Esophagus squamous epithelium (tissue), 4 donors: ENCODE measurements around the gene ERLEC1.

Experiments
- CTCF ChIP-seq, 6 experiments: fragments of 450-650 bp in 4 of 6; fragments of 200-600 bp in 2 of 6; sonication (generic) in 2 of 6; IDR thresholded peaks; one replicate each; pipeline ENCODE4 v1.5.1; 2016 to 2019; ENCODE audit warnings: antibody characterized with exemption in 6 of 6, mild to moderate bottlenecking in 4 of 6, moderate library complexity in 4 of 6
- POLR2A ChIP-seq, 4 donors: fragments of 450-650 bp; IDR thresholded peaks; one replicate each; pipeline ENCODE4 v1.6.1; 2017; ENCODE audit warnings: antibody characterized with exemption in 4 of 4, mild to moderate bottlenecking in 4 of 4, moderate library complexity in 3 of 4

- TF ChIP-seq CTCF (IDR thresholded peaks at IDR 0.05) (no peak), POLR2A (IDR thresholded peaks at IDR 0.05) (no peak)
Measured at GRCh38 chr2:53750041-53750768, 36.6 kb upstream of the ERLEC1 start.
